HepG2 (cell line): Measurements from ENCODE around the gene NEK5. TPM values are rescaled to one million over a fixed set of nuclear protein-coding genes. Genes with fewer than 3 reads are reported as not detected.

Source experiments
- ATF3 ChIP-seq: sonication (generic); formaldehyde crosslinking; IDR thresholded peaks from 2 replicates; pipeline ENCODE4 v1.4.0; 2020; ENCODE audit warnings: missing genetic modification reagents
- MYC ChIP-seq: sonication (generic); formaldehyde crosslinking; IDR thresholded peaks from 2 replicates; pipeline ENCODE4 v1.9.0; 2021; ENCODE audit warnings: missing genetic modification reagents, borderline replicate concordance
- PHF5A ChIP-seq: IDR thresholded peaks from one replicate; pipeline ENCODE4 v1.6.1; 2018; ENCODE audit warnings: low read depth, missing genetic modification reagents; ENCODE audit not compliant: unreplicated experiment
- RFX1 ChIP-seq: fragments of 450-650 bp; IDR thresholded peaks from 2 replicates; pipeline ENCODE4 v1.6.1; 2017
- SRSF1 ChIP-seq: fragments of 200-400 bp; formaldehyde crosslinking; optimal IDR thresholded peaks from 2 replicates; pipeline ENCODE3; 2017; ENCODE audit warnings: mild to moderate bottlenecking, low read depth, low read length, moderate library complexity
- TFDP1 ChIP-seq: IDR thresholded peaks from 2 replicates; pipeline ENCODE4 v1.6.1; 2016; ENCODE audit warnings: missing compliant biosample characterization, missing genetic modification reagents, borderline replicate concordance
- ZFAT ChIP-seq: sonication (generic); formaldehyde crosslinking; conservative IDR thresholded peaks from 2 replicates; pipeline ENCODE4 v1.8.1; 2023; ENCODE audit warnings: missing genetic modification reagents, inconsistent platforms
- ZNF280B ChIP-seq: sonication (generic); formaldehyde crosslinking; IDR thresholded peaks from 2 replicates; pipeline ENCODE4 v1.5.0; 2020; ENCODE audit warnings: missing genetic modification reagents, mild to moderate bottlenecking, borderline replicate concordance
- ZNF512B ChIP-seq: sonication (generic); formaldehyde crosslinking; IDR thresholded peaks from 2 replicates; pipeline ENCODE4 v1.5.1; 2020; ENCODE audit warnings: missing genetic modification reagents, mild to moderate bottlenecking, borderline replicate concordance
- ZNF749 ChIP-seq: sonication (generic); formaldehyde crosslinking; IDR thresholded peaks from 2 replicates; pipeline ENCODE4 v1.8.0; 2022; ENCODE audit warnings: mild to moderate bottlenecking, missing genetic modification reagents, moderate library complexity, borderline replicate concordance
- polyA plus RNA-seq, 8 experiments: library from polyadenylated mRNA; depleted of rRNA in 3 of 8; stranded (reverse) in 7 of 8; unstranded in 1 of 8; fragments of >200 nt; fragmentation: Illumina TruSeq in 4 of 8; extraction: Trizol in 4 of 8; gene quantifications; 2 replicates each; pipeline versions ENCODE4 v1.2.1 to v1.2.3, GENCODE V29; 2011 to 2016; ENCODE audit warnings: low read depth in 4 of 8, missing spikeins in 1 of 8, mixed read lengths in 1 of 8; ENCODE audit not compliant: insufficient read depth in 1 of 8
- total RNA-seq, 5 experiments: library from RNA; depleted of rRNA; stranded (reverse); fragments of >200 nt; fragmentation: Illumina TruSeq; extraction: Trizol; gene quantifications; 2 replicates each; pipeline ENCODE4 v1.2.3, GENCODE V29; 2016; ENCODE audit warnings: low read depth in 1 of 5
- TF ChIP-seq, protein P1 (sequence below): sonication (generic); formaldehyde crosslinking; IDR thresholded peaks from 2 replicates; pipeline ENCODE4 v1.8.0; 2022; ENCODE audit warnings: low read depth, missing genetic modification reagents
- TF ChIP-seq, protein P2 (sequence below): sonication (generic); formaldehyde crosslinking; conservative IDR thresholded peaks from 2 replicates; pipeline ENCODE4 v1.8.0; 2022; ENCODE audit warnings: low read depth, missing genetic modification reagents
- TF ChIP-seq, protein P3 (sequence below): sonication (generic); formaldehyde crosslinking; IDR thresholded peaks from 2 replicates; pipeline ENCODE4 v1.8.1; 2023; ENCODE audit warnings: mild to moderate bottlenecking, moderate library complexity, missing genetic modification reagents
- TF ChIP-seq, protein P4 (sequence below): sonication (generic); formaldehyde crosslinking; IDR thresholded peaks from 2 replicates; pipeline ENCODE4 v1.4.0; 2020; ENCODE audit warnings: mild to moderate bottlenecking, missing genetic modification reagents

Gene NEK5
- total and polyA plus RNA-seq, 2 of the 13 experiments (the other 11 are each of a cell fraction or from before 2014, with no cell fraction given) = 0.12 to 0.22 TPM

DNA sequence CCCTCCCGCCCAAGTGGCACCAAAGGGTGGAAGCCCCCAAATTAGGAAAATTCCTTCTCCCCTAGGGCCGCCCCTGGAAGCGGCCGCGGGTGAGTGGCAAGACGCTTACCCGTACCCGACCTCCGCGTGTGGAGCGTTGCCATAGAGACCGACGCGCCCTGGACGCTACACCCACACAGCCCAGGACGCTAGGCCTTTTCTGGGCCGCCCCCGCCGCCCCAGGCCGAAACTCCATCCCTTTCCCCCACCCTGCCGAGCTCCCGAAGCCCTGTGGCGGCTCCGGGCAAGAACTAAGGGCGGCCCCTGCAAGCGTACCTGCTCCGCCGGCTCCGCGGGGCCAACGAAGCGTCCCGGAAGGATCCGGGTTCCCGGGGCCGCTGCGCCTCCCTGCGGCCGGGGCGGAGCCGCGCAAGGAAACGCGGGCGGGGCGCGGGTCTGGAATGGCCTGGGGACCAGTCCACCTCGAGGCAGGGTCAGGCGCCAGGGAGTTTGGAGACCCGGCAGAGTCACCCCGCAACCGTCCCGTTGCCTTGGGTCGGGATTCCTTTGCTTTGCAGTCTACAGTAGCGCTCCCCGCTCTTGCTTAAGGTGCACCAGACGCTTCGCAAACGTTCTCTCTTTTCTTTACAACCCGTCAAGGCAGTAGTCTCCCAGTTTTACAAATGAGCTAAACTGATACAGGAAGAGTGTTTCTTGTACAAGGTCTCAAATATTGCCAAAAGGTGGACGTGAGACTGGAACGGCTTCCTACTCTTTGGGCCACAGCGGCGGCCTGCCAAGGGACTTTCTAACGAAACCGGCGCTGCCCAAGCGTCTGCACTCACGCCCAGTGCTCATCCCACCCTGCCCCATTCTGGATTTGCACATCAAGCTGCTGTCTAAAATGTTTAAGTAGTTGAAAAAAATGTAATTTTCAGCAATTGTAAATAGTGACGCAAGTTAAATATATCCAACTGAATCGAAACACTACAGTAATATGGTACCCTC is at the start of gene NEK5 (continued):
- peak; percentile 56; the same call in 1 of the 2 replicates for TF ChIP-seq ZNF280B (CRISPR knock-in tag)
- TF ChIP-seq, protein P1, sequence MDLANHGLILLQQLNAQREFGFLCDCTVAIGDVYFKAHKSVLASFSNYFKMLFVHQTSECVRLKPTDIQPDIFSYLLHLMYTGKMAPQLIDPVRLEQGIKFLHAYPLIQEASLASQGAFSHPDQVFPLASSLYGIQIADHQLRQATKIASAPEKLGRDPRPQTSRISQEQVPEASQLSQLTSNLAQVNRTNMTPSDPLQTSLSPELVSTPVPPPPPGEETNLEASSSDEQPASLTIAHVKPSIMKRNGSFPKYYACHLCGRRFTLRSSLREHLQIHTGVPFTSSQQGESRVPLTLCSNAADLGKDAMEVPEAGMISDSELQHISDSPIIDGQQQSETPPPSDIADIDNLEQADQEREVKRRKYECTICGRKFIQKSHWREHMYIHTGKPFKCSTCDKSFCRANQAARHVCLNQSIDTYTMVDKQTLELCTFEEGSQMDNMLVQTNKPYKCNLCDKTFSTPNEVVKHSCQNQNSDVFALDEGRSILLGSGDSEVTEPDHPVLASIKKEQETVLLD (CRISPR knock-in tag) = no peak
- peak; percentile 47; the same call in 1 of the 2 replicates for TF ChIP-seq TFDP1
- TF ChIP-seq, protein P2, sequence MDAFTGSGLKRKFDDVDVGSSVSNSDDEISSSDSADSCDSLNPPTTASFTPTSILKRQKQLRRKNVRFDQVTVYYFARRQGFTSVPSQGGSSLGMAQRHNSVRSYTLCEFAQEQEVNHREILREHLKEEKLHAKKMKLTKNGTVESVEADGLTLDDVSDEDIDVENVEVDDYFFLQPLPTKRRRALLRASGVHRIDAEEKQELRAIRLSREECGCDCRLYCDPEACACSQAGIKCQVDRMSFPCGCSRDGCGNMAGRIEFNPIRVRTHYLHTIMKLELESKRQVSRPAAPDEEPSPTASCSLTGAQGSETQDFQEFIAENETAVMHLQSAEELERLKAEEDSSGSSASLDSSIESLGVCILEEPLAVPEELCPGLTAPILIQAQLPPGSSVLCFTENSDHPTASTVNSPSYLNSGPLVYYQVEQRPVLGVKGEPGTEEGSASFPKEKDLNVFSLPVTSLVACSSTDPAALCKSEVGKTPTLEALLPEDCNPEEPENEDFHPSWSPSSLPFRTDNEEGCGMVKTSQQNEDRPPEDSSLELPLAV (CRISPR knock-in tag) = no peak
- TF ChIP-seq RFX1 = peak; percentile 76
- no peak for TF ChIP-seq ZFAT
- TF ChIP-seq ATF3 (CRISPR knock-in tag) = 0 out of 2 replicates have a peak, but pooled peaks have one; percentile 28
- TF ChIP-seq PHF5A = no peak
- TF ChIP-seq, protein P3, sequence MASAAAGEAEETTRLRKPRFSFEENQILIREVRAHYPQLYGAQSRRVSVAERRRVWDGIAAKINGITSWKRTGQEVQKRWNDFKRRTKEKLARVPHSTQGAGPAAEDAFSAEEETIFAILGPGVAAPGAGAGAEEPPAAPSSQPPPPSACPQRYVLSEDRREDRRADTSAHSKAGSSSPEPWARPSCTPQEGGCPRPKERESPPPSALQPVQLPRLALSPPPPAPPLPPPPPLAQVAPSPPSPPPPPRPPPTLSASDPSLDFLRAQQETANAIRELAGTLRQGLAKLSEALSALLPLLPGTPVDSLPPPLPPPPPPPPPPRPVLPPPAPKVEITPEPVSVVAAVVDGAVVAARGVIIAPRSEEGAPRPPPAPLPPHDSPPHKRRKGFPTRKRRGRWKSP (CRISPR knock-in tag) = 0 out of 2 replicates have a peak, but pooled peaks have one; percentile 9
- TF ChIP-seq ZNF749 (CRISPR knock-in tag) = peak; percentile 65; the same call in 1 of the 2 replicates
- TF ChIP-seq ZNF512B (CRISPR knock-in tag) = 0 out of 2 replicates have a peak, but pooled peaks have one; percentile 24
- TF ChIP-seq, protein P4, sequence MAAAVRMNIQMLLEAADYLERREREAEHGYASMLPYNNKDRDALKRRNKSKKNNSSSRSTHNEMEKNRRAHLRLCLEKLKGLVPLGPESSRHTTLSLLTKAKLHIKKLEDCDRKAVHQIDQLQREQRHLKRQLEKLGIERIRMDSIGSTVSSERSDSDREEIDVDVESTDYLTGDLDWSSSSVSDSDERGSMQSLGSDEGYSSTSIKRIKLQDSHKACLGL (CRISPR knock-in tag) = peak; percentile 66; the same call in 1 of the 2 replicates
- TF ChIP-seq SRSF1 = peak; percentile 71
- TF ChIP-seq MYC (CRISPR knock-in tag) = peak; percentile 28; the same call in 1 of the 2 replicates
